IMR-90 (cell line): ENCODE data around the gene TXNL4A.

Experiments used
- BHLHE40 ChIP-seq: fragments of 150-350 bp; IDR thresholded peaks from 2 replicates; pipeline ENCODE4 v1.6.1; 2016; ENCODE audit warnings: mild to moderate bottlenecking, low read depth, low read length
- CHD1 ChIP-seq: IDR thresholded peaks from 2 replicates; pipeline ENCODE4 v1.6.1; 2012; ENCODE audit warnings: low read depth, low read length, improper control_type of control experiment
- FOS ChIP-seq: fragments of 150-350 bp; IDR thresholded peaks from 2 replicates; pipeline ENCODE4 v1.6.1; 2016; ENCODE audit warnings: low read depth, low read length
- MAFK ChIP-seq: IDR thresholded peaks from 2 replicates; pipeline ENCODE4 v1.6.1; 2012; ENCODE audit warnings: low read depth, low read length, improper control_type of control experiment
- NFE2L2 ChIP-seq: fragments of 150-350 bp; IDR thresholded peaks from 2 replicates; pipeline ENCODE4 v1.6.1; 2016; ENCODE audit warnings: low read depth, mild to moderate bottlenecking, low read length
- POLR2A ChIP-seq: IDR thresholded peaks from 2 replicates; pipeline ENCODE4 v1.6.1; 2012; ENCODE audit warnings: mild to moderate bottlenecking, low read depth, low read length
- RAD21 ChIP-seq: IDR thresholded peaks from 2 replicates; pipeline ENCODE4 v1.6.1; 2012; ENCODE audit warnings: low read length, improper control_type of control experiment
- RCOR1 ChIP-seq: IDR thresholded peaks from 2 replicates; pipeline ENCODE4 v1.6.1; 2012; ENCODE audit warnings: mild to moderate bottlenecking, low read length, improper control_type of control experiment; ENCODE audit not compliant: insufficient replicate concordance
- RFX5 ChIP-seq: IDR thresholded peaks from 2 replicates; pipeline ENCODE4 v1.8.0; 2012; ENCODE audit warnings: low read depth, mild to moderate bottlenecking, low read length, moderate library complexity
- SMC3 ChIP-seq: fragments of 150-350 bp; IDR thresholded peaks from 2 replicates; pipeline ENCODE4 v1.6.1; 2016; ENCODE audit warnings: low read depth, mild to moderate bottlenecking, antibody characterized with exemption, low read length, moderate library complexity
- TF ChIP-seq, protein P1 (sequence below): conservative IDR thresholded peaks from 2 replicates; pipeline ENCODE4 v1.5.1; 2012; ENCODE audit warnings: mild to moderate bottlenecking, low read depth, low read length, improper control_type of control experiment
- TF ChIP-seq, protein P2 (sequence below): fragments of 150-350 bp; IDR thresholded peaks from 2 replicates; pipeline ENCODE4 v1.6.1; 2017; ENCODE audit warnings: mild to moderate bottlenecking, antibody characterized with exemption, low read length, low read depth

DNA sequence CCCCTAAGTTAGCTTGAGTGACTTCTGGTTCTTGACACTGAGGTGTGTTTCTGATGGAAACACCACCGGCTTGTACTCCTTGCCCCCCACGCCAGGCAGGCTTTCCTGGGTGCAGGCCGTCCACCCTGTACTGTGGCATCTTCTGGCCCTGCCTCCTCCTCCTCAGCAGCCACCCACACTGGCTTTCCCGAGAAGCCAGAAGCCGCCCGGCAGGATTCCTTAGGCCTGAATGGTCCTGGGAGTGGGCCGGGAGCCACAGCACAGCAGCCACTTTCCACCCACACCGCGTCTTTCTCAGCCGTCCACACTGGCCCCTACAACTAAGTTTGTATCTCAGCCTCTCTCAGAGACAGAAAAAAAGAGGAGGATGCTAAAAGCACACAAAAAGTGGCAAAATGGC lies 26.1 kb downstream of the TXNL4A start:
- TF ChIP-seq, protein P1, sequence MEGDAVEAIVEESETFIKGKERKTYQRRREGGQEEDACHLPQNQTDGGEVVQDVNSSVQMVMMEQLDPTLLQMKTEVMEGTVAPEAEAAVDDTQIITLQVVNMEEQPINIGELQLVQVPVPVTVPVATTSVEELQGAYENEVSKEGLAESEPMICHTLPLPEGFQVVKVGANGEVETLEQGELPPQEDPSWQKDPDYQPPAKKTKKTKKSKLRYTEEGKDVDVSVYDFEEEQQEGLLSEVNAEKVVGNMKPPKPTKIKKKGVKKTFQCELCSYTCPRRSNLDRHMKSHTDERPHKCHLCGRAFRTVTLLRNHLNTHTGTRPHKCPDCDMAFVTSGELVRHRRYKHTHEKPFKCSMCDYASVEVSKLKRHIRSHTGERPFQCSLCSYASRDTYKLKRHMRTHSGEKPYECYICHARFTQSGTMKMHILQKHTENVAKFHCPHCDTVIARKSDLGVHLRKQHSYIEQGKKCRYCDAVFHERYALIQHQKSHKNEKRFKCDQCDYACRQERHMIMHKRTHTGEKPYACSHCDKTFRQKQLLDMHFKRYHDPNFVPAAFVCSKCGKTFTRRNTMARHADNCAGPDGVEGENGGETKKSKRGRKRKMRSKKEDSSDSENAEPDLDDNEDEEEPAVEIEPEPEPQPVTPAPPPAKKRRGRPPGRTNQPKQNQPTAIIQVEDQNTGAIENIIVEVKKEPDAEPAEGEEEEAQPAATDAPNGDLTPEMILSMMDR: no peak
- TF ChIP-seq POLR2A (no peak), SMC3 (no peak), BHLHE40 (no peak), FOS (no peak), CHD1 (no peak), RFX5 (no peak), NFE2L2 (no peak), RAD21 (no peak), MAFK (no peak), RCOR1 (no peak)
- TF ChIP-seq, protein P2, sequence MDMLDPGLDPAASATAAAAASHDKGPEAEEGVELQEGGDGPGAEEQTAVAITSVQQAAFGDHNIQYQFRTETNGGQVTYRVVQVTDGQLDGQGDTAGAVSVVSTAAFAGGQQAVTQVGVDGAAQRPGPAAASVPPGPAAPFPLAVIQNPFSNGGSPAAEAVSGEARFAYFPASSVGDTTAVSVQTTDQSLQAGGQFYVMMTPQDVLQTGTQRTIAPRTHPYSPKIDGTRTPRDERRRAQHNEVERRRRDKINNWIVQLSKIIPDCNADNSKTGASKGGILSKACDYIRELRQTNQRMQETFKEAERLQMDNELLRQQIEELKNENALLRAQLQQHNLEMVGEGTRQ: no peak
